K562 (cell line): Measurements from ENCODE around the gene PLA2G4A. TPM values are rescaled to one million over a fixed set of nuclear protein-coding genes. Genes with fewer than 3 reads are reported as not detected.

Experiments used
- ATAC-seq: fragments of 200-7000 bp; cut with Tn5 transposase; 3 replicates; pipeline ENCODE4 v1.9.1; 2020; ENCODE audit warnings: moderate library complexity
- BruUV-seq: library from RNA; stranded (reverse); fragments of 400-500 nt; replicated peaks from 2 replicates; lab custom pipeline; 2021; lab: Mats Ljungman, UMichigan
- CTCF ChIA-PET: fragments of 300-600 bp; formaldehyde crosslinking; extraction: SDS; loops from one replicate; lab custom pipeline; 2021; ENCODE audit warnings: low intra/inter-chr PET ratio; lab: Yijun Ruan, JAX
- POLR2A ChIA-PET: fragments of 300-600, 350-650 bp; sonication (Branson Sonifier 250); formaldehyde crosslinking; extraction: SDS; loops from one replicate; lab custom pipeline; 2021; ENCODE audit warnings: antibody characterized with exemption, inconsistent platforms; lab: Yijun Ruan, JAX
- DNase-seq, 4 experiments: peaks; one replicate each; pipeline versions ENCODE4 v3.0.0 to v3.0.0-alpha.2; 2011 to 2018; ENCODE audit warnings: low spot score in 3 of 4, mixed read lengths in 3 of 4; ENCODE audit errors: extremely low read depth in 1 of 4
- FAIRE-seq: peaks from 2 replicates; lab custom pipeline; 2011; peaks lifted over from hg19 to GRCh38; lab: Jason Lieb, UNC
- H2AFZ ChIP-seq: 2 replicates; pipeline ENCODE4 v1.6.0; 2011; ENCODE audit warnings: low read depth, low read length, control low read depth, inconsistent platforms
- H3K27ac ChIP-seq: fragments of 200-600 bp; 3 replicates; pipeline ENCODE4 v1.8.0; 2011; ENCODE audit warnings: low read depth, mild to moderate bottlenecking, control low read depth, inconsistent platforms, low read length, moderate library complexity, mixed read lengths; ENCODE audit errors: extremely low read depth
- H3K27me3 ChIP-seq, 2 experiments: fragments of 300-600 bp in 1 of 2; 2 replicates in 1 of 2; 3 replicates in 1 of 2; pipeline versions ENCODE4 v1.6.0 to v1.8.0; 2011; ENCODE audit warnings: inconsistent platforms in 2 of 2, low read length in 2 of 2, mild to moderate bottlenecking in 1 of 2, mixed read lengths in 1 of 2, moderate library complexity in 1 of 2; ENCODE audit not compliant: control insufficient read depth in 2 of 2, insufficient read depth in 2 of 2
- H3K36me3 ChIP-seq: fragments of 300-600 bp; 3 replicates; pipeline ENCODE4 v1.8.0; 2011; ENCODE audit warnings: mild to moderate bottlenecking, low read length, inconsistent platforms; ENCODE audit not compliant: control insufficient read depth, insufficient read depth
- H3K4me1 ChIP-seq, 2 experiments: fragments of 200-600 bp in 1 of 2; replicated peaks in 1 of 2; 2 replicates in 1 of 2; 3 replicates in 1 of 2; pipeline versions ENCODE4 v1.5.1 to v1.8.0; 2011; ENCODE audit warnings: inconsistent platforms in 2 of 2, low read length in 2 of 2, mild to moderate bottlenecking in 1 of 2, mixed read lengths in 1 of 2, moderate library complexity in 1 of 2; ENCODE audit not compliant: control insufficient read depth in 2 of 2, insufficient read depth in 2 of 2
- H3K4me2 ChIP-seq: 2 replicates; pipeline ENCODE4 v1.6.1; 2011; ENCODE audit warnings: low read length, control low read depth, inconsistent platforms, mixed read lengths; ENCODE audit not compliant: insufficient read depth
- H3K4me3 ChIP-seq: fragments of 200-600 bp; sonication (generic), shearing (Covaris generic); 2 replicates; pipeline ENCODE4 v1.5.1; 2016; ENCODE audit warnings: control low read depth, inconsistent platforms
- H3K79me2 ChIP-seq: fragments of 200-600 bp; 3 replicates; pipeline ENCODE4 v1.8.0; 2011; ENCODE audit warnings: low read length, inconsistent platforms; ENCODE audit not compliant: control insufficient read depth, insufficient read depth
- H3K9ac ChIP-seq, 2 experiments: 2 replicates each; pipeline versions ENCODE4 v1.6.0 to v1.6.1; 2011; ENCODE audit warnings: low read depth in 2 of 2, low read length in 2 of 2, control low read depth in 1 of 2, inconsistent platforms in 1 of 2, mild to moderate bottlenecking in 1 of 2, mixed read lengths in 1 of 2; ENCODE audit not compliant: insufficient read depth in 1 of 2
- H3K9me1 ChIP-seq: one replicate; pipeline ENCODE4 v1.6.0; 2011; ENCODE audit warnings: inconsistent platforms, mild to moderate bottlenecking, low read length, moderate library complexity; ENCODE audit not compliant: control insufficient read depth, insufficient read depth
- H3K9me3 ChIP-seq: replicated peaks from 2 replicates; pipeline ENCODE4 v1.5.1; 2011; ENCODE audit warnings: low read depth, low read length, inconsistent platforms; ENCODE audit not compliant: control insufficient read depth, insufficient read depth
- H4K20me1 ChIP-seq: replicated peaks from 2 replicates; pipeline ENCODE4 v1.6.1; 2011; ENCODE audit warnings: low read length, inconsistent platforms, mixed read lengths; ENCODE audit not compliant: control insufficient read depth, insufficient read depth
- CCNT2 ChIP-seq: IDR thresholded peaks from 2 replicates; pipeline ENCODE4 v1.6.1; 2011; ENCODE audit warnings: borderline replicate concordance, low read depth, mild to moderate bottlenecking, moderate library complexity, mixed read lengths, low read length; ENCODE audit not compliant: insufficient read length; ENCODE audit errors: extremely low read depth
- CGGBP1 ChIP-seq: fragments of 250-450 bp; sonication (Bioruptor Pico); IDR thresholded peaks from 2 replicates; pipeline ENCODE4 v1.9.0; 2021; ENCODE audit warnings: mild to moderate bottlenecking
- EP400 ChIP-seq: fragments of 450-650 bp; IDR thresholded peaks from 2 replicates; pipeline ENCODE4 v1.6.1; 2017; ENCODE audit warnings: antibody characterized with exemption, mild to moderate bottlenecking, moderate library complexity
- PHF8 ChIP-seq: fragments of 200-600 bp; sonication (generic); IDR thresholded peaks from 2 replicates; pipeline ENCODE4 v1.6.1; 2012; ENCODE audit warnings: mixed run types, mild to moderate bottlenecking, inconsistent platforms, low read length, moderate library complexity, borderline replicate concordance
- ZC3H8 ChIP-seq: fragments of 450-650 bp; IDR thresholded peaks from 2 replicates; pipeline ENCODE4 v1.6.1; 2017
- ZNF217 ChIP-seq: sonication (generic); formaldehyde crosslinking; IDR thresholded peaks from 2 replicates; pipeline ENCODE4 v1.8.0; 2022; ENCODE audit warnings: mild to moderate bottlenecking, missing genetic modification reagents
- ZNF592 ChIP-seq: fragments of 450-650 bp; IDR thresholded peaks from 2 replicates; pipeline ENCODE4 v1.6.1; 2017; ENCODE audit warnings: antibody characterized with exemption, mild to moderate bottlenecking
- WGBS: fragments of 100-300 bp; shearing (Covaris generic); methylation state at CpG from one replicate; pipeline ENCODE4 v1.1.6; 2016; ENCODE audit warnings: low coverage, mixed read lengths; ENCODE audit not compliant: insufficient coverage; ENCODE audit errors: missing lambda C conversion rate; 5-methylcytosine and 5-hydroxymethylcytosine counted together
- in situ Hi-C: fragments of 300-500 bp; cut with MboI; formaldehyde crosslinking; loops from 4 replicates; pipeline ENCODE4 v1.15.0; 2018; ENCODE audit warnings: inconsistent platforms, mixed read lengths
- intact Hi-C: fragments of 100-400 bp; cut with micrococcal nuclease; formaldehyde crosslinking; loops from 2 replicates; pipeline ENCODE4 v1.14.2; 2022
- polyA plus RNA-seq, 8 experiments: library from polyadenylated mRNA; depleted of rRNA in 4 of 8; stranded (reverse) in 5 of 8; unstranded in 3 of 8; fragments of >200 nt; fragmentation: Nextera tagmentation in 2 of 8; fragmentation: Illumina TruSeq in 1 of 8; extraction: Ambion mirVana in 2 of 8; extraction: Trizol in 1 of 8; gene quantifications; 2 replicates each; pipeline versions ENCODE4 v1.2.1 to v1.2.3, GENCODE V29; 2011 to 2014; ENCODE audit warnings: inconsistent platforms in 1 of 8, missing spikeins in 1 of 8
- total RNA-seq, 7 experiments: library from RNA; depleted of rRNA in 6 of 7; stranded (reverse); fragments of >200 nt in 6 of 7; fragmentation: Illumina TruSeq in 2 of 7; extraction: Trizol in 2 of 7; gene quantifications; 2 replicates each; pipeline versions ENCODE4 v1.2.1 to v1.2.3, GENCODE V29; 2011 to 2021; ENCODE audit warnings: low replicate concordance in 1 of 7

Gene PLA2G4A
- total and polyA plus RNA-seq, 9 of the 15 experiments (the other 6 are each of a cell fraction or from before 2014, with no cell fraction given) = 0.04 to 0.71 (median 0.22) TPM; not detected in 4

GRCh38 chr1:186841599-186841998, 12.8 kb downstream of the PLA2G4A start (continued):
- no peak for TF ChIP-seq CGGBP1 (CRISPR knock-in tag)
- TF ChIP-seq, all 486 proteins: peak for 0

DNA sequence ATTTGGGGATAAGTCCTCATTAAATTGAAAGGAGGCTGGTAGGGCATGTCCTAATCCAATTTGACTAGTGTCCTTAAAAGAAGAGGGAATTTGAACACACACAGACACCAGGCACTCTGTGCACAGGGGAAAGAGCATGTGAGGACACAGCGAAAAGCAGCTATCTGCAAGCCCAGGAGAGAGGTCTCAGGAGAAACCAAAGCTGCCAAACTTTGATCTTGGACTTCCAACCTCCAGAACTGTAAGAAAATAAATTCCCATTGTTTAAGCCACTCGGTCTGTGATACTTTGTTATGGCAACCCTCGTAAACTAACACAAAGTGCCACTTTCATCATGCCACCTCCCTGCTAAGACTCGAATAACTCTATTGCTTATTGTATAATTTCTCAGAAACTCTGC, 13.8 kb downstream of the PLA2G4A start:
- DNase-seq (no peak), ATAC-seq (no peak), FAIRE-seq (no peak)
- H3K9me1 ChIP-seq = no peaks in the 10 kb centered on the region
- no peak overlapping the region for H3K4me3 ChIP-seq
- no peak overlapping the region for H3K4me2 ChIP-seq
- BruUV-seq = no TSS peak
- H3K9ac ChIP-seq = no peak overlapping the region
- TF ChIP-seq ZNF217 (CRISPR knock-in tag) = no peak
- TF ChIP-seq CCNT2 = no peak
- no peak for TF ChIP-seq EP400
- no peak for TF ChIP-seq ZC3H8
- TF ChIP-seq ZNF592 = no peak
- no peak for TF ChIP-seq PHF8
- CTCF ChIA-PET = no interaction called here
- H4K20me1 ChIP-seq = no peaks in the 10 kb centered on the region
- H3K36me3 ChIP-seq = no peaks in the 10 kb centered on the region
- intact Hi-C loops = no loop called here
- POLR2A ChIA-PET = no interaction called here
- no peaks in the 10 kb centered on the region for H3K9me3 ChIP-seq
- H2AFZ ChIP-seq = no peak overlapping the region
- H3K27ac ChIP-seq = no peak overlapping the region
- no peaks in the 10 kb centered on the region for H3K79me2 ChIP-seq
- in situ Hi-C loops = no loop called here
- no peaks in the 10 kb centered on the region for H3K27me3 ChIP-seq
- no peaks in the 10 kb centered on the region for H3K4me1 ChIP-seq
- 0% methylated on average over 4 of the region's 4 CpGs for WGBS
